Hematopoietic multipotent progenitor cell (in vitro differentiated cells): ENCODE results near the gene CARD8. TPM values are rescaled to one million over a fixed set of nuclear protein-coding genes. Genes with fewer than 3 reads are reported as not detected.

ENCODE experiments used
- DNase-seq, 3 donors: peaks; one replicate each; pipeline ENCODE4 v3.0.0-alpha.2; 2011 to 2015; ENCODE audit warnings: low read depth in 2 of 3, low spot score in 2 of 3
- total RNA-seq: library from RNA; depleted of rRNA; stranded (reverse); fragments of >200 nt; gene quantifications from one replicate; pipeline ENCODE4 v1.2.3, GENCODE V29; 2012

CARD8 gene
- total RNA-seq, 1 donor = 68.1 TPM

DNA sequence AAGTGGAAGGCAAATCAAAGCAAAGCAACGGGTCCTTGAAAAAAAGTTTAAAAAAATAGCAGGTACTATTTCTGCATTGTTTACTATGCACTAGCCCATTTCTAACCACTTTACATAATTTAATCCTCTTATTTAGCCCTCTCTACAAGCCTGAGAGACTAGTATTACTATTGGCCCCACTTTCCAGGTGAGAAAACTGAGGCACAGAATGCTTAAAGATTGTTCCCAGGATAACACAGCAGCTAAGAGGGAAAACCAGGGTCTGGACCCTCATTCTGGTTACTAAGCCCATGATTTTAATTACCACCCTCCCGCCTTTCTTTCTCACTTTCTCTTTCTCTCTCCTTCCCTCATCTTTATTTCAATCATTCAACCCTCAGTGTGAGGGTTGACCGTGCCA, 79.5 kb downstream of the CARD8 start:
- DNase-seq = no peak

DNA sequence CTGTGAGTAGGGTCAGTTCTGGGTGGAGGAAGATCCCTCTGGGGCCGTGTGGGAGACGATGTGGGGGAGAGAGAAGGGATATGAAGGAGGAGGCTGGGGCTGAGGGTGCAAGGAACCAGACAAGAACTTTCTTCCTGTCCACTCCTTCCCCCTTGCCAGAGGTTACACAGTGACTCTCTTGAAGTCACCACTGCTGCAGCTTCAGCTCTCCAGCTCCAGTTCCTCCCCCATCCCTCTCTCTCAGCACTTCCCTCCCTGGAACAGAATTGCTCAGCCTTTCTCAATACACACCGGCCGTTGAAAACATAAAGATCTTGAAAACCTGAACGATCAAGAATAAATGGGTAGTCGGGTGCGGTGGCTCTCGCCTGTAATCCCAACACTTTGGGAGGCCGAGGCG, 80.1 kb downstream of the CARD8 start:
- no peak for DNase-seq

DNA sequence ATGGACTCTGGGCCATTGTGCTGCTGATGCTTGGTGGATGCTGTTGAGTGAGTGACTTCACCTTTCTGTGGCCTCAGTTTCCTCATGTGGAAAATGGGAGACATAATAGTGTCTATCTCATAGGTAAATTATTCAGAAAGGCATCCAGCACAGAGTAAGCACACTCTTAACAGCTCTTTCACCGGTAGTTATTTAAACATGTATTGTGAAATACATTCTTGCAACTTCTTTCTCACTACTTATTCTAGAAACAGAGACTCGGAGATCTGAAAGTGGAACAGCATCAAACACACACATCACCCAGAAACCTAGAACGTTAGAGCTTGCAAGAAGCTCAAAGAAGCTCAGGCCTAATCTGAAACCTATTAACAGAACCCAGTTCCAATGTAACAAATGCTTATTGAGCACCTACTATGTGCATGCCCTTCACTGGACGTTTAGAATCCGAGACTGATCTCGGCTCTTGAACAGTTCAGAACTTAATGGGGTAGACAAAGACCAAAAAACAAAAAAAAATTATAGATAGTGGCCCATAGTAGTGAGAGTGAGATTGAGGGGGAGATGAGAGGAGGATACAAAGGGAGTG, 81.2 kb downstream of the CARD8 start:
- no peak for DNase-seq

DNA sequence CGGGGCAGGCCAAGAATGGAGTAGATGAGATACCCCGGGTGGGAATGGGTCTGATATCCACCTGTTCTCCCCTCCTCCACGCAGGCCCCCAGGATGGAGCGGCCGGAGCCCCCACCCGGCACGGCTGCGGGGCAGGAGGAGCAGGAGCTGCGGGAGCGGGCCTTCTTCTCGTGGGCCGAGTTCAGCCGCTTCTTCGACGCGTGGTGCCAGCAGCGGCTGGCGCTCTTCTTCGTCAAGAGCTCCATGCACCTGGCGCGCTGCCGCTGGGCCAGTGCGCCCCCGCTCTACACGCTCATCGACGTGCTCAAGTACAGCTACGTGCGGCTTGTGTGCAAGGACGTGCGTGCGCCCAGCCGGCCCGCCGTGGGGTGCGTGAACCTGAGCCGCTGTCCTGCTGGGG, 84.0 kb downstream of the CARD8 start:
- no peak for DNase-seq

DNA sequence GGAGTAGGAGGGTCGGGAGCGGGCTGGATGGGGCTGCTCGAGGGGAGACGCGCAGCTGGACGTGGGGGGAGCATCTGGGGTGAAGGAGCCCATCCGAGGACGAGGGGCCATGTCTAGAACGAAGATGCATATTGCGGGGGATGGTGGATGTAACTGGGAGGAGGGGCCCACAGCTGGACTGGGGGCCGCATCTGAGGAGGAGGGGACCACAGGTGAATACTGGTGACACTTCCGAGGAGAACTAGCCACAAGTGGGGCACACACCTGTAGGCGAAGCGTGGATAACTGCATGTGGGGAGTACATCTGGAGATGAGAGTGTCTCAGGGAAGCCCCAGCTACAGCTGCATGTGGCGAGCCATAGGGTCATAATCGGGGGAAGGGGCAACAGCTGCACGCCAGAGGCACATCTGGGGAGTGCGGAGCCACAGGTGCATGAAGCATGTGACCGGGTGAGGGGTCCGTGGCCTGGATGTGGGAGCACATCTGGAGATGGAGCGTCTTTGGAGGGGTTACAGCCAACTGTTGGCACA, 84.8 kb downstream of the CARD8 start:
- DNase-seq = no peak

DNA sequence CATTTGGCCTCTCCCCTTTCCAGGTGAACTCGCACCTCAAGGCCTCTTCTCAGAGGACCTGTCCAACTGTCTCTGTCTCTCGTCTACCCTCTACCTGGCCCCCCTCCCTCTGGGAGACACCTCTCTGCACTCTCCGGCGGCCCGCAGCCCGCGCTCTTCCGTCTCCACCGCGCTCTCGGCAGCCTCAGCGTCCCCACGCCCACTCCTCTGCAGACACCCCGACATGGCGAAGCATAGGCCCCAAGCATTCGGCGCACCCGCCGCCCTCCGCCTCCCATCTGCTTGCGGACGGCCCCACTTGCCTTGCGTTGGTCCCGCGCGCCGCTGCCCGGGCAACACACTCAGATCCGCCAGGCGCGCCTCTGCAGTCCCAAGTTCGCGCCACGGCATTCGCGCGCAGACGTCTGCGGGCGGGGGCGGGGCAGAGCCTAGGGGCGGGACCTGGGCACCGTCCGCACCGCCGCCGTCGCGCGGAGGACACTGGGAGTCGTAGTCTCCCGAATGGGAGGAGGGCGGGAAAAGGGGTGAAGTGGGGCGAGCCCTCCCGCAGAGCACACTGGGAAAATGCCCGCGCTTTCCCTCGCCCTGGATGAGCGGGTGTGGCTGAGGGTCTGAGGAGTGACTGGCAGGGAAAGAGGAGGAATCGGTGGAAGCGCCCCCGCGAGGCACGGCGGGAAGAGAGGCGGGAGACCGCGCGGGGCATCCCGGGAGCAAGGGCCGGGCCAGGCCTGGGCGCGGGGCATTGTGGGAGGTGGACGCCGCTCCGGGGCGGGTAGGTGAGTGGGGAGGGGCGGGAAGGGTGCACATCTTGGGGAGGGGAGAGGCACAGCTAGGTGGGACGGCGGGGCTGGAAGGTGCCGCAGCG, 85.5 kb downstream of the CARD8 start, which contains the start of the genes LIG1 and ZSWIM9:
TSS of gene LIG1 (minus strand) at position 406 of the 865 bp plus-strand sequence. CDS start 4,778 bp downstream, outside the sequence.
TSS of gene ZSWIM9 (plus strand) at position 742 of the 865 bp plus-strand sequence. CDS start 1,123 bp downstream, outside the sequence.
- DNase-seq = peak; percentile 88 to 94 (median 91)

DNA sequence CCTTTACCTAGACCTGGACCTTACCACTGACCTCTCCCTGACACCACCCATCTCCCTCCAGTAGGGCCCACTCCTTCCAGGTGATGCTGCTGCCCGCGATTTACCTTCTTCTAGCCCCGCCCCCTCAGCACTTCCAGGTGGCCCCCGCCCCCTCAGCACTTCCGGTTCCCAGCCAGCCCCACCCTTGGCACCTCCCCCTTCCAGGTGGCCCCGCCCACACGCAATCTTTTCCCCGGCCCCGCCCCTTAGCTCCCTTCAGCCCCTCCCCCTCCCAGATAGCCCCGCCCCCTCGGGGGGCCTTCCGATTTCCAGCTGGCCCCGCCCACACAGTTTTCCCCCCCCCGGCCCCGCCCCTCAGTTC, 86.2 kb downstream of the CARD8 start:
- DNase-seq = peak in 2 of 3 donors; percentile 78 to 80

DNA sequence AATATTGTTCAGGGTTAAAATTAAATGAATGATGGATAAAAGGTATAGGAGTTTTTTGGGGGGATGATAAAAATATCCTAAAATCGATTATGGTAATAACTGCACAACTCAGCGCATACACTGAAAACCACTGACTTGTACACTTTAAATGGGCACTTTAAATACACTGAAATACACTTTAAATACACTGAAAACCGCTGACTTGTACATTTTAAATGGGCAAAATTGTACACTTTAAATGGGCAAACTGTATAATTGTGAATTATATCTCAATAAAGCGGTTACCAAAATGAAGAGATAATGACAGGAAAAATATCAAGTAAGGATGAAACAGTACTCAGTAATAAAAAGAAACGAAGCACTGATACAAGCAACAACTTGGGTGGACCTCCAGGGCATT, 87.0 kb downstream of the CARD8 start:
- no peak for DNase-seq

DNA sequence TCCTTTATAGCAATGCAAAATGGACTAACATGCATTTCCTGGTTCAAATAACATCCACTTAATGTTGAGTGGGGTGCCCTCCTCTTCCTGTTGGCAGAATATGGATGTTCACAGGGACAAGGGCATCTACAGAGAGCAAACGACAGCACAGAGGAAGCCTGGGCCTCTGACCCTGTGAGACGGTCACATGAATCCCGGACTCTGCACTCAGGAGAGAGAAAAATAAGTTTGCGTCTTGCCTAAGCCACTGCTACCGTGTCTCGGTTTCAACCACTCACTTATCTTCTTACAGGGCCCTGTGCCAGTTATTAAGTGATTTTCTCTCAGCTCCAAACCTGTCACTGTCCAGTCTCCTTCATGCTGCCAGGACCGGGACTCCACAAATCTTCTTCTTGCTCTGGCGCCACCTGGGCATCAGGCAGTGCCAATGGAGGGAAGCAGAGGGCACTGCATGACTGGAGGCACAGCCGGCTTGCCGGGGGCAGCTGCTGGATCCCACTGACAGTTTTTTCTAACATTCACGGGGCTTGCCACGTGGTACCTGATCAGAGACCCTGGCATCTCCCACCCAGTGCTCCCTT, 97.4 kb downstream of the CARD8 start:
- no peak for DNase-seq

Other genes with a start within 250 kb of the CARD8 start
- not detected for gene CABP5, start 211.8 kb downstream of the CARD8 start, total RNA-seq
- 1.9 TPM for gene PLA2G4C, start 145.1 kb downstream of the CARD8 start, total RNA-seq
- gene LIG1, start 85.6 kb downstream of the CARD8 start, total RNA-seq = 42.8 TPM
- 6.5 TPM for gene ZSWIM9, start 85.2 kb downstream of the CARD8 start, total RNA-seq
- 2.2 TPM for gene ZNF114, start 14.2 kb upstream of the CARD8 start, total RNA-seq
- 229 TPM for gene EMP3, start 69.6 kb upstream of the CARD8 start, total RNA-seq
- gene TMEM143, start 108.0 kb upstream of the CARD8 start, total RNA-seq = 6.2 TPM
- gene SYNGR4, start 108.5 kb upstream of the CARD8 start, total RNA-seq = not detected
- gene KDELR1, start 135.6 kb upstream of the CARD8 start, total RNA-seq = 75.9 TPM
- 0.54 TPM for gene GRIN2D, start 137.8 kb upstream of the CARD8 start, total RNA-seq
- gene GRWD1, start 190.1 kb upstream of the CARD8 start, total RNA-seq = 41.2 TPM
- gene KCNJ14, start 199.7 kb upstream of the CARD8 start, total RNA-seq = 1.6 TPM
- 62.7 TPM for gene CYTH2, start 213.5 kb upstream of the CARD8 start, total RNA-seq